Nephron progenitor cell (in vitro differentiated cells): ENCODE measurements around the gene U2SURP.

Experiments
- DNase-seq: peaks from one replicate; pipeline ENCODE4 v3.0.0; 2021
- H3K27ac Mint-ChIP-seq: 2 replicates; pipeline ENCODE4 v1.8.0; 2021; ENCODE audit warnings: mild to moderate bottlenecking, moderate library complexity, mixed read lengths
- H3K27me3 Mint-ChIP-seq: 2 replicates; pipeline ENCODE4 v1.8.0; 2021; ENCODE audit warnings: mild to moderate bottlenecking, low read depth, mixed read lengths; ENCODE audit not compliant: poor library complexity
- H3K36me3 Mint-ChIP-seq: 2 replicates; pipeline ENCODE4 v1.8.0; 2021; ENCODE audit warnings: low read depth, mixed read lengths
- H3K4me1 Mint-ChIP-seq: 2 replicates; pipeline ENCODE4 v1.8.0; 2021; ENCODE audit warnings: mixed read lengths
- H3K4me3 Mint-ChIP-seq: 2 replicates; pipeline ENCODE4 v1.8.0; 2021; ENCODE audit warnings: mild to moderate bottlenecking, moderate library complexity, mixed read lengths
- H3K9me3 Mint-ChIP-seq: 2 replicates; pipeline ENCODE4 v1.8.0; 2021; ENCODE audit warnings: mild to moderate bottlenecking, moderate library complexity, mixed read lengths
- CTCF ChIP-seq: fragments of 200-600 bp; sonication (generic); IDR thresholded peaks from 2 replicates; pipeline ENCODE4 v1.5.0; 2021; ENCODE audit warnings: antibody characterized with exemption

The U2SURP gene

DNA sequence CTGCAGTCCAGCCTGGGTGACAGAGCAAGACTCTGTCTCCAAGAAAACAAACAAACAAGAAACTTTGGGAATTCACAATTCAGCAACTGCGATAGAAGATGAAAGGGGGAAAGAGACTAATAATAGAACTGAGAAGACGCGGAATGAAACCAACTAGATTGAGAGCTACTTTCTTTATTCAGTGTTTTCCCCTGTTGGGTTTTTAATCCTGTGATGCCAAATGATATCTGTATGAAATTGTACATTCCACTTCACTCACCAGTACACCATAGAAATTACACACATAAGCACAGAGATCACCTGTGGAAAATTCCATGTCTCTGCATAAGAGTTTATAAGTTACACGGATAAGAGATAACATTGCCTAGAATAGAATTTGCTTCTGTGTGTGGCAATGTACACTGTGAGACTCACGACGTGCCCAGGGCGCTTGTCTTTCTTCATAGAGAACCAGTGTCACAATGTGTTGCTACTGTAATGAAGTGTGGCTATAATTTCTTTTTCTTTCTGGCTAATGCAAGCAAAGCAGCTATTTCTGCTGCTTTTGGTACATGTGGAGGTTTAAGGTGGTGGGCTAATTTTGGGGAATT is 100.5 kb downstream of the U2SURP start:
- H3K27ac Mint-ChIP-seq, result no peak overlapping the region
- peaks cover 48% of the 10 kb centered on the region for H3K9me3 Mint-ChIP-seq
- H3K36me3 Mint-ChIP-seq, result peaks cover 20% of the 10 kb centered on the region
- no peak for DNase-seq
- H3K27me3 Mint-ChIP-seq, result no peaks in the 10 kb centered on the region
- H3K4me1 Mint-ChIP-seq, result peaks cover 20% of the 10 kb centered on the region
- TF ChIP-seq CTCF, result no peak
- no peak overlapping the region for H3K4me3 Mint-ChIP-seq

DNA sequence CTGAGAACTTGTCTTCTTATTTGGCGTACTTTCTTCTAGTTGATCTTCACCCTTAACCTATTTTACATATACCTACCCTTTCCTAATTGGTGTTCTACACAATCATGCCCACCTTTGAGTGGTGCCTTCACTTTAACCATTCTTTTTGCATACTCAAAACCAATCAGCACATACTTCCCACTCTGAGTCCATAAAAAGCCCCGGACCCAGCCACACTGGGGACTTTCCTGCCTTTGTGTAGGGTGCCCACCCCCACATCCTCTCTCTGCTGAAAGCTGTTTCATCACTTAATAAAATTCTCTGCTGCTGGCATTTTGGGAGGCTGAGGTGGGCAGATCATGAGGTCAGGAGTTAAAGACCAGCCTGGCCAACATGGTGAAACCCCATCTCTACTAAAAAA is 102.3 kb downstream of the U2SURP start:
- Mint-ChIP-seq H3K27ac (no peak overlapping the region), H3K27me3 (no peaks in the 10 kb centered on the region), H3K9me3 (peaks cover 50% of the 10 kb centered on the region), H3K36me3 (peaks cover 20% of the 10 kb centered on the region), H3K4me3 (no peak overlapping the region), H3K4me1 (peaks cover 20% of the 10 kb centered on the region)
- DNase-seq, result no peak
- TF ChIP-seq CTCF, result no peak

DNA sequence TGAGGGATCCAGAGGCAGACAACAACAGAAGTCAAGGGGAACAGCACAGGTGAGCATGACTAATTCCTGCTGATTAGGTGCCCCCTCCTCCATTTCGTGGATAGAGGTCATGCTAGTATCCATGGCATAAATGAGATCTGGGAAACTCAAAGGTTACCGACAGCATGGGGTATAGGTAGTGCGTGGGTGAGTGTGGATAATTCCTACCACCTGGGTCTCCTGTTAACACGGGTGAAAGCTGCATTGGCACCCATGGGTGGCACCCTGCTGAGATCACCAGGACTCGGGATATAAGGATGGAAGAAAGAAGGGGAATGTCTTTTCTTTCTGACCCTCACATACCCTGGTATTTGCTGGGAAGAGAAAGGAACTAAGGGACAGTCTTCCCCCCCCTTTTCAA is 103.8 kb downstream of the U2SURP start:
- Mint-ChIP-seq H3K4me1 (peaks cover 6% of the 10 kb centered on the region), H3K27ac (no peak overlapping the region), H3K27me3 (no peaks in the 10 kb centered on the region), H3K4me3 (no peak overlapping the region), H3K9me3 (peaks cover 50% of the 10 kb centered on the region), H3K36me3 (peaks cover 20% of the 10 kb centered on the region)
- no peak for DNase-seq
- no peak for TF ChIP-seq CTCF

- TF ChIP-seq CTCF, result no peak
Measured at GRCh38 chr3:143109861-143110260, 108.5 kb downstream of the U2SURP start.

More at GRCh38 chr3:143109861-143110260, 108.5 kb downstream of the U2SURP start:
- Mint-ChIP-seq H3K27me3 (peaks cover 7% of the 10 kb centered on the region), H3K36me3 (peaks cover 12% of the 10 kb centered on the region), H3K4me3 (no peak overlapping the region), H3K9me3 (peaks cover 28% of the 10 kb centered on the region), H3K27ac (no peak overlapping the region), H3K4me1 (peaks cover 4% of the 10 kb centered on the region)
- DNase-seq, result no peak
